GM19099 (cell line): Measurements from ENCODE around the gene EPS15.
A peak's percentile ranks its signal among the peaks of the same experiment; 100 is the strongest.

Experiments
- POLR2A ChIP-seq: IDR thresholded peaks from 3 replicates; pipeline ENCODE4 v1.6.1; 2011; ENCODE audit warnings: low read depth; ENCODE audit not compliant: insufficient read length; ENCODE audit errors: extremely low read depth

Gene EPS15

GRCh38 chr1:51506537-51506936 lies 12.5 kb downstream of the EPS15 start:
- TF ChIP-seq POLR2A: no peak

- TF ChIP-seq POLR2A: peak; percentile 39
Observed at GRCh38 chr1:51504806-51505525, 14.1 kb downstream of the EPS15 start.

GRCh38 chr1:51499694-51500093 lies 19.4 kb downstream of the EPS15 start:
- TF ChIP-seq POLR2A: no peak

DNA sequence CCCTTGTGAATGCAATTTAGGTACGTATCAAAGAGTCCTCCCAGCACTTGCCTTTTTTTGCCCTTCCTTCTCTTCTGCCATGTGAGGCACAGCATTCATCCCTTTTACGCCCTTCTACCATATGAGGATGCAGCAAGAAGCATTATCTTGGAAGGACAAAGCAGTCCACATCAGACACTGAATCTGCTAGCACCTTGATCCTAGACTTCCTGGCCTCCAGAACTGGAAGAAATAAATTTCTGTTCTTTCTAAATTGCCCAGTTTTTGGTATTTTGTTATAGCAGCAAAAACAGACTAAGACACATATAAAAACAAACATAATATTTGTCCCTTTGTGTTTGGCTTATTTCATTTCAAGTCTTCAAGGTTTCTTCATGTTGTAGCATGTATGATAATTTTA lies 20.1 kb downstream of the EPS15 start:
- TF ChIP-seq POLR2A: no peak

DNA sequence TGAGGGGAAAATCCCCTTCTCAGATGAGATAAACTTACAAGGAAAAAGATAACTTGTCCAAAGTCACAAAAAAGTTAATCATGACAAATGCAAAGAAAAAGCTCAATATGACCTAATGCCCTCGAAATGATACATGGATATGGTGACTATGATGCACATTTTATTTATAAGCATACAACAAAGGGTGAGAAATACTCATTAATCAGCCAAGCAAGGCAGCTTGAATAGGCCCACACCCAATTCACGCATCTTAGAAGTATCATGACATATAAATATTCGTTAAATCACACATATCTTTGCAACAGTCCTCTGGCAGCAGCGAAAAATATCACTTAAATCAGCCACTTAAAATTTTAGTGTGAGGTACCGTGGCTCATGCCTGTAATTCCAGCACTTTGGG lies 21.7 kb downstream of the EPS15 start:
- no peak for TF ChIP-seq POLR2A

GRCh38 chr1:51494138-51494830 lies 24.8 kb downstream of the EPS15 start:
- no peak for TF ChIP-seq POLR2A

- no peak for TF ChIP-seq POLR2A
Observed at GRCh38 chr1:51491166-51491981, 27.7 kb downstream of the EPS15 start.

- TF ChIP-seq POLR2A: no peak
Observed at GRCh38 chr1:51489472-51489871, 29.6 kb downstream of the EPS15 start.

GRCh38 chr1:51488372-51489050 lies 30.6 kb downstream of the EPS15 start:
- no peak for TF ChIP-seq POLR2A

GRCh38 chr1:51487628-51488027 lies 31.4 kb downstream of the EPS15 start:
- no peak for TF ChIP-seq POLR2A

DNA sequence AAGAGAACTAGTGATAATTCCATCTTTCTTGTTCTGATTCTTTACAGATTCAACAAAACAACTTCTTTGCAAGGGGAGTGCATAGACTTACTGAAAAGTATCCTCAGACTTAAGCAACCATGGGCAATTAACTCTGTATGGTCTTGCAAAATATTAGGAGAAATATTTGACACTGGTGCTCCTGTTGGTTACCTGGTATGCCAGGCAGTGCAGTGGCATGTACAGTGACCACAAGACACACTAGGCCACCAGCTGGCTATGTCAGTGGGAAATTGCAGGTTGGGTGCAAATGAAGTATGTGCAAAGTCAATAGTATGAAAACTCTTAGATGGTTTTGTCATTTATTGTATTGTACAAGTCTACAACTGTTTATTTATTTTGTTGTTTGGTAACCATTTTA lies 34.5 kb downstream of the EPS15 start:
- TF ChIP-seq POLR2A: no peak

DNA sequence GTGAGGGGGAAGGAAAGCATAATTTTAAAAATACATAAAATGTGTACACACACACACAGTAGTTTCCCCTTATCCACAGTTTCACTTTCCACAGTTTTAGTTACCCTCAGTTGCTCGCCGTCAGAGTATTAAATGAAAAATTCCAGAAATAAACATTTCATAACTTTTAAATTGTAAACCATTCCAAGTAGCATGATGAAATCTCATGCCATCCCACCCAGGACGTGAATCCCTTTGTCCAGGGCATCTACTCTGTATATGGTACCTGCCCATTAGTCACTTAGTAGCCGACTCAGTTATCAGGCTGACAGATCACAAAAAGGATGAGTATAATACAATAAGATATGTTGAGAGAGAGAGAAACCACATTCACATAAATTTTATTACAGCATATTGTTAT lies 36.2 kb downstream of the EPS15 start:
- no peak for TF ChIP-seq POLR2A

- TF ChIP-seq POLR2A: no peak
Observed at GRCh38 chr1:51473331-51474115, 45.5 kb downstream of the EPS15 start.

GRCh38 chr1:51472359-51472758 lies 46.7 kb downstream of the EPS15 start:
- no peak for TF ChIP-seq POLR2A

DNA sequence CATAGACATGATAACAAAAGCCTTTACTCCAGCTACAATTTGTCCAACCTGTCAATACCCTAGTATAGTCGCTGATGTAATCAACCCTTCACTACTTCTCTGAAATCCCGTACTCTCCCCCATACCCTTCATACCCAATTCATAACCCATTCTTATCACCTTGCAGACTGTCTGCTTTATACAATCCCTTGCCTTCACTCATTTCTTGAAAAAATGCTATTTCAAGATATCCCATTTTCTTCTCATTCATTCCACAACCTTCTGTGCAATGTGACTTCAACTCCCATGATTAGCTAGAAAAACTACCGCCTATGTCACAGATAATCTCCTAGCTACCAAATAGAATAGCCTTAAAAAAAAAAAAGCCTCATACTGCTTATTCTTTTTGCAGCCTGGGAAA lies 49.5 kb downstream of the EPS15 start:
- TF ChIP-seq POLR2A: no peak

DNA sequence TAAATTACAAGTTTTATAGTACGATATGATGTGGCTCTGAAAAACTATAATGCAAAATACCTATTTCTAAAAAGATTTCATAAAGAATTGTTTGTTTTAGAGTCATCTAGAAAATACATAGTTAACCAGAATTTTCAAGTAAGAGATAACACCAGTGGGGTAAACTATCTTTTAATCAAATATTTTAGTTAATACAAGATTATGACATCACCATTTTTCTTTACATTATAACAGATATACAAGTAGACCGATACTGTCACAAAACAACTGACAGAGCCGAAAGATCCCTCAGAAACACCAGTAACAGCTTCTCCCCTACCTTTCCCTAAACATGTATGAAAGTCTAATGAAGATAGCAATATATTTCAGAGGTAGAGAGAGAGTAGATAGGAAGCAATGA lies 54.2 kb downstream of the EPS15 start:
- no peak for TF ChIP-seq POLR2A
